Measurements from ENCODE around the gene TTC3. TPM values are rescaled to one million over a fixed set of nuclear protein-coding genes. Genes with fewer than 3 reads are reported as not detected.

Gene TTC3
- total RNA-seq, 1 experiment from 2014 or later, result 68.0 TPM

GRCh38 chr21:37164742-37165141 lies 91.7 kb downstream of the TTC3 start:
- no peak overlapping the region for H3K27ac Mint-ChIP-seq (ENCODE audit: unreplicated experiment)
- CTCF ChIA-PET, result no interaction called here
- H3K36me3 Mint-ChIP-seq (ENCODE audit: insufficient read depth, unreplicated experiment), result peaks cover 14% of the 10 kb centered on the region
- TF ChIP-seq, protein P1, sequence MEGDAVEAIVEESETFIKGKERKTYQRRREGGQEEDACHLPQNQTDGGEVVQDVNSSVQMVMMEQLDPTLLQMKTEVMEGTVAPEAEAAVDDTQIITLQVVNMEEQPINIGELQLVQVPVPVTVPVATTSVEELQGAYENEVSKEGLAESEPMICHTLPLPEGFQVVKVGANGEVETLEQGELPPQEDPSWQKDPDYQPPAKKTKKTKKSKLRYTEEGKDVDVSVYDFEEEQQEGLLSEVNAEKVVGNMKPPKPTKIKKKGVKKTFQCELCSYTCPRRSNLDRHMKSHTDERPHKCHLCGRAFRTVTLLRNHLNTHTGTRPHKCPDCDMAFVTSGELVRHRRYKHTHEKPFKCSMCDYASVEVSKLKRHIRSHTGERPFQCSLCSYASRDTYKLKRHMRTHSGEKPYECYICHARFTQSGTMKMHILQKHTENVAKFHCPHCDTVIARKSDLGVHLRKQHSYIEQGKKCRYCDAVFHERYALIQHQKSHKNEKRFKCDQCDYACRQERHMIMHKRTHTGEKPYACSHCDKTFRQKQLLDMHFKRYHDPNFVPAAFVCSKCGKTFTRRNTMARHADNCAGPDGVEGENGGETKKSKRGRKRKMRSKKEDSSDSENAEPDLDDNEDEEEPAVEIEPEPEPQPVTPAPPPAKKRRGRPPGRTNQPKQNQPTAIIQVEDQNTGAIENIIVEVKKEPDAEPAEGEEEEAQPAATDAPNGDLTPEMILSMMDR (IDR thresholded peaks at IDR 0.05; ENCODE audit: unreplicated experiment), result no peak
- H3K4me1 Mint-ChIP-seq (ENCODE audit: low read depth, unreplicated experiment), result peaks cover 8% of the 10 kb centered on the region
- H3K4me3 Mint-ChIP-seq (ENCODE audit: low read depth, unreplicated experiment), result no peak overlapping the region
- H3K9me3 Mint-ChIP-seq (ENCODE audit: low read depth, unreplicated experiment), result no peaks in the 10 kb centered on the region
- DNase-seq, result no peak
- BruUV-seq (replicated peaks), result no TSS peak
- no peaks in the 10 kb centered on the region for H3K27me3 Mint-ChIP-seq (ENCODE audit: unreplicated experiment)
- intact Hi-C loops (cut with micrococcal nuclease; ENCODE audit: unreplicated experiment), result loop anchor here (10.0 kb wide), 1 partner anchor 420 kb away; no protein-coding TSS in a partner anchor

GRCh38 chr21:37165586-37165985 lies 92.5 kb downstream of the TTC3 start:
- CTCF ChIA-PET, result no interaction called here
- Mint-ChIP-seq H3K27me3 (ENCODE audit: unreplicated experiment) (no peaks in the 10 kb centered on the region), H3K4me1 (ENCODE audit: low read depth, unreplicated experiment) (peaks cover 8% of the 10 kb centered on the region), H3K27ac (ENCODE audit: unreplicated experiment) (no peak overlapping the region), H3K36me3 (ENCODE audit: insufficient read depth, unreplicated experiment) (peaks cover 17% of the 10 kb centered on the region), H3K4me3 (ENCODE audit: low read depth, unreplicated experiment) (no peak overlapping the region), H3K9me3 (ENCODE audit: low read depth, unreplicated experiment) (no peaks in the 10 kb centered on the region)
- BruUV-seq (replicated peaks), result no TSS peak
- intact Hi-C loops (cut with micrococcal nuclease; ENCODE audit: unreplicated experiment), result loop anchor here (10.0 kb wide), 1 partner anchor 419 kb away; no protein-coding TSS in a partner anchor
- TF ChIP-seq, protein P1 (IDR thresholded peaks at IDR 0.05; ENCODE audit: unreplicated experiment), result no peak
- no peak for DNase-seq

GRCh38 chr21:37166733-37167132 lies 93.7 kb downstream of the TTC3 start:
- Mint-ChIP-seq H3K27me3 (ENCODE audit: unreplicated experiment) (no peaks in the 10 kb centered on the region), H3K9me3 (ENCODE audit: low read depth, unreplicated experiment) (no peaks in the 10 kb centered on the region), H3K27ac (ENCODE audit: unreplicated experiment) (no peak overlapping the region), H3K36me3 (ENCODE audit: insufficient read depth, unreplicated experiment) (peaks cover 12% of the 10 kb centered on the region), H3K4me3 (ENCODE audit: low read depth, unreplicated experiment) (no peak overlapping the region), H3K4me1 (ENCODE audit: low read depth, unreplicated experiment) (peaks cover 8% of the 10 kb centered on the region)
- TF ChIP-seq, protein P1 (IDR thresholded peaks at IDR 0.05; ENCODE audit: unreplicated experiment), result no peak
- BruUV-seq (replicated peaks), result no TSS peak
- intact Hi-C loops (cut with micrococcal nuclease; ENCODE audit: unreplicated experiment), result loop anchor here (10.0 kb wide), 1 partner anchor 418 kb away; no protein-coding TSS in a partner anchor
- CTCF ChIA-PET, result interaction anchor here (0.9 to 1.3 kb wide), 3 partner anchors 10 to 960 kb away, joined by 3 to 5 read pairs (median 4); no protein-coding TSS in a partner anchor
- peak; percentile 10 for DNase-seq

- Mint-ChIP-seq H3K36me3 (ENCODE audit: insufficient read depth, unreplicated experiment) (peaks cover 12% of the 10 kb centered on the region), H3K4me1 (ENCODE audit: low read depth, unreplicated experiment) (peaks cover 8% of the 10 kb centered on the region), H3K9me3 (ENCODE audit: low read depth, unreplicated experiment) (no peaks in the 10 kb centered on the region), H3K27me3 (ENCODE audit: unreplicated experiment) (no peaks in the 10 kb centered on the region), H3K27ac (ENCODE audit: unreplicated experiment) (no peak overlapping the region), H3K4me3 (ENCODE audit: low read depth, unreplicated experiment) (no peak overlapping the region)
- TF ChIP-seq, protein P1 (IDR thresholded peaks at IDR 0.05; ENCODE audit: unreplicated experiment), result no peak
- intact Hi-C loops (cut with micrococcal nuclease; ENCODE audit: unreplicated experiment), result loop anchor here (10.0 kb wide), 1 partner anchor 416 kb away; no protein-coding TSS in a partner anchor
- CTCF ChIA-PET, result no interaction called here
- DNase-seq, result no peak
- no TSS peak for BruUV-seq (replicated peaks)
Observed at GRCh38 chr21:37168666-37169065, 95.6 kb downstream of the TTC3 start.
